ENCODE results near the gene ABCC1. TPM values are rescaled to one million over a fixed set of nuclear protein-coding genes. Genes with fewer than 3 reads are reported as not detected.
"Not testable (repeated sequence)": the region's sequence is repeated elsewhere in the genome, so short reads cannot be mapped to it uniquely, and the experiment has no call there.

Gene ABCC1
- total RNA-seq, 1 donor from 2014 or later: 11.6 TPM

GRCh38 chr16:15946257-15947044 lies 3.0 kb upstream of the ABCC1 start:
- DNase-seq (ENCODE audit: low spot score): no peak

GRCh38 chr16:15947983-15948509 lies 1.4 kb upstream of the ABCC1 start:
- no peak for DNase-seq (ENCODE audit: low spot score)

- no peak for DNase-seq (ENCODE audit: low spot score)
Measured at GRCh38 chr16:15948532-15949209, 745 bp upstream of the ABCC1 start.

GRCh38 chr16:15950161-15950854 lies 892 bp downstream of the ABCC1 start:
- peak; percentile 45 for DNase-seq (ENCODE audit: low spot score)

GRCh38 chr16:15950869-15951268 lies 1.5 kb downstream of the ABCC1 start:
- DNase-seq (ENCODE audit: low spot score): no peak

GRCh38 chr16:15951852-15952251 lies 2.4 kb downstream of the ABCC1 start:
- DNase-seq (ENCODE audit: low spot score): no peak

- no peak for DNase-seq (ENCODE audit: low spot score)
Measured at GRCh38 chr16:15952265-15952711, 2.9 kb downstream of the ABCC1 start.

GRCh38 chr16:15953477-15953876 lies 4.1 kb downstream of the ABCC1 start:
- no peak for DNase-seq (ENCODE audit: low spot score)

- DNase-seq (ENCODE audit: low spot score): no peak
Measured at GRCh38 chr16:15953929-15954813, 4.8 kb downstream of the ABCC1 start.

- peak; percentile 18 for DNase-seq (ENCODE audit: low spot score)
Measured at GRCh38 chr16:15954814-15955151, 5.4 kb downstream of the ABCC1 start.

GRCh38 chr16:15955425-15955824 lies 6.0 kb downstream of the ABCC1 start:
- no peak for DNase-seq (ENCODE audit: low spot score)

- not testable (repeated sequence) for DNase-seq (ENCODE audit: low spot score)
Measured at GRCh38 chr16:15956106-15956505, 6.7 kb downstream of the ABCC1 start.

GRCh38 chr16:15958703-15959348 lies 9.4 kb downstream of the ABCC1 start:
- no peak for DNase-seq (ENCODE audit: low spot score)

GRCh38 chr16:15960124-15960971 lies 10.9 kb downstream of the ABCC1 start:
- DNase-seq (ENCODE audit: low spot score): no peak

GRCh38 chr16:15961060-15961511 lies 11.7 kb downstream of the ABCC1 start:
- DNase-seq (ENCODE audit: low spot score): peak; percentile 24

- no peak for DNase-seq (ENCODE audit: low spot score)
Measured at GRCh38 chr16:15961571-15962090, 12.2 kb downstream of the ABCC1 start.

- DNase-seq (ENCODE audit: low spot score): no peak
Measured at GRCh38 chr16:15963307-15963910, 14.0 kb downstream of the ABCC1 start.

- no peak for DNase-seq (ENCODE audit: low spot score)
Measured at GRCh38 chr16:15966420-15966819, 17.0 kb downstream of the ABCC1 start.
